HG03439 (cell line): Measurements from ENCODE around the gene TNFRSF19.

Experiments used
- ATAC-seq: cut with Tn5 transposase; IDR thresholded peaks from one replicate; pipeline ENCODE4 v1.9.1; 2021; ENCODE audit warnings: mild to moderate bottlenecking, moderate library complexity; ENCODE audit not compliant: unreplicated experiment

The TNFRSF19 gene

DNA sequence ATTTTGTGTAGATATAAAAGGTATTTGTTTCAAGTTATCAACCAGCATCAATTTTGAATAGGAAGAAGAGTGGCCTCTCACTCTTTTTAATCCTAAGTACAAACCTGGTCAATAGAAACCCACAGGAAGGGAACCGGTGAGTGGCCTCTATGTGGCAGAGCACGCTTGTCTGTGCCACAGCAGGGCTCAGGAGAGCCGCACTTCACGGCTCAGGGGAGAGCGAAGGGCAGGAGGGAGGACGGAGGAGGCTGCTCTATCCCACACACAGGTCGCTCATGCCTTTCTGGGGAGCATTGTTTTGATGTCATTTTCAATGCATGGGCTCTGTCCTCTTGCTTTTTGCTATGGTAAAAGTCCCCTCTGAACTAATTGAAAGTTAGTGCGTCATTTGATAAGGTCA lies 57.2 kb downstream of the TNFRSF19 start:
- no peak for ATAC-seq

DNA sequence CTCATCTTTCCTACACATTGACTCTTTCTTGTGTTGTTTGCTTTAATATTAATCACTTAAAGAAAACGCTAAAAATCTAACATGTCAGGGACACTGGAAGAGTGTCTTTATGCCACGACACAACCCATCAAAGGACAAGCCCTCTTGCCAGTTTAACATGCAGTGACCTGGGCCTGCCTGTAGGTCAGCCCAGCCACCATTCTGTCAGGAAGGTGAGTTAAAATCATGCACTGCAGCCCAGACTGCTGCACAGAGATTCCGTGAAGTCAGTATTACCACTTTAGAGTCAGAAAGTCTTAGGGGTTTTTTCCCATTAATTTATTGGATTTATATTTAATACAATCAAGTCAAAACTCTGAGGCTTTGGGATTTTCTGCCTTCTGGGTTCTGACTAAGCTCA lies 58.0 kb downstream of the TNFRSF19 start:
- no peak for ATAC-seq

GRCh38 chr13:23628765-23629565 lies 58.8 kb downstream of the TNFRSF19 start:
- ATAC-seq = no peak

GRCh38 chr13:23629566-23630272 lies 59.5 kb downstream of the TNFRSF19 start:
- ATAC-seq = no peak

GRCh38 chr13:23630349-23631093 lies 60.3 kb downstream of the TNFRSF19 start:
- no peak for ATAC-seq

DNA sequence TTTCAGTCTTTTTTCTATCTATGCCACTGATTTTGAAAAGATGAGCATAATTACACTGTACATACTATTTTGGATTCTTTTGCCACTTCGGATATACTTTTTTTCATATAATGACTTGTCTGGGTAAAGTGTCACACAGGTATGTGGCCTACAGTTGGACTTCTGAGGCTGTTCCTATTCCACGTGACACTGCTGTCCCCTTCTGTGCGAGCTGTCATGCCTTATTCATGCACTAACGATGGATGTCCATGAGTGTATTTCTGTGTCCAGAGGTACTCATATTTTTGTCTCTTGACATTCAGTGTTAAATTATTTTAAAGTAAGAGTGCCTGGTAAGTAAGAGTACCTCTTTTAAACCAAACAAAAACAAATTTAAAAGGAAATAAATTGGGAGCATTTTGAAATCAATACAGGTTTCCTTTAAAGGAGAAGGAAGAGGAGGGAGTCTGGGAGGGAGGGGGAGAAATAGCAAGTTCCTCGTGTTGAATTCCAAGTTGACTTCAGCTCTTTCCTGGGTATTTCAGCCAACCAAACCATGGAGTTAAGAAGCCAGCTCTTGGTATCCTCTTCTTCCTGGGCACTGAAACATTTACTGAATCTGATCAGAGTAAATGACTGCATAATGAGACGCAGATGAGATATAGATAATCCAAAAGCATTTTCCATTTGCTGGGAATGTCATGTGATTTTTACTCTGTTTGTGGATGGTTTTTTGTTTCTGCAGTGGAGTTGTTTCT lies 61.3 kb downstream of the TNFRSF19 start:
- ATAC-seq = no peak

DNA sequence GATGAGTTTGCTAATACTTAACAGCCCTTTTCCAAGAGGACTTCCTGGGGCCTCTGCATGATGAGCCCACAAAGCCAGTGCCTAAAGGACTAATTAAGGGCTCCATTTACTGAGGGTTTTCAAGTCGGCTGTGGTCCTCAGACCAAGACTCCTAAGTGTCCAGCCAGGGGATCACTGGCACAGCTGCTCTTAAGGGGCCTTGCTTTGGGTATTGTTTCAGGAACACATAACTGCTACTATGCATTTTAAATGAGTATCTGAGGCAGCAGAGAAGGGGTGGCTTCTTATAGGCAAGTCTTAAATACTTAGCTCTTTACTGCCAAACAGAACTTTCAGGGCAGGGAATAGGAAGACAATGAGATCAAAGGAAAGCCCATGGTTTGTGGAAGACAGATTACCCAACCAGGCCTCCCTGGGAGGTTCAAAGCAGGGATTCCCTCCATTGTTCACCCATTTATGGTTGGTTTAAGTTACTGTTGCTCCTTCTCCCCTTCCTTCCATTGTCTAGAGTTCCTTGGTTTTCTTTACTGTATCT lies 61.9 kb downstream of the TNFRSF19 start:
- ATAC-seq = no peak

- ATAC-seq = no peak
Measured at GRCh38 chr13:23632741-23633140, 62.5 kb downstream of the TNFRSF19 start.

DNA sequence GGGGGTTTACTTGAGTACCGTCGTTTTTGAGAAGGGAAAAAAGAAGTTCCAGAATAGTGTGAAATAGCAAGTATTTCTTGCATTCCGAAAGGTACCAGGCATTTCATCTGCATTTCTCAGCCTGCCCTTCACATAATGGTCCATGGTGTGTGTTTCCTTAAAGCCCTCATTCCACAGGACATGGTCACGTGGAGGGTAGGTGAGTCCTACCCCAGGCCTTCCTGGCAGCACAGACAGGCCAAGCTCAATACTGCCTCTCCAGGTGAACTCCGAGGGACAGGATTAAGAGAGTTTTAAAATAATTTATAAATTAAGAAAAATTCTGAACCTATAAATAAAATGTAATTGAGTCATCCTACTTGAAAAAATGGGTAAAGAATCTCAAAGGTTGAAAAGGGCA lies 64.7 kb downstream of the TNFRSF19 start:
- ATAC-seq = no peak

DNA sequence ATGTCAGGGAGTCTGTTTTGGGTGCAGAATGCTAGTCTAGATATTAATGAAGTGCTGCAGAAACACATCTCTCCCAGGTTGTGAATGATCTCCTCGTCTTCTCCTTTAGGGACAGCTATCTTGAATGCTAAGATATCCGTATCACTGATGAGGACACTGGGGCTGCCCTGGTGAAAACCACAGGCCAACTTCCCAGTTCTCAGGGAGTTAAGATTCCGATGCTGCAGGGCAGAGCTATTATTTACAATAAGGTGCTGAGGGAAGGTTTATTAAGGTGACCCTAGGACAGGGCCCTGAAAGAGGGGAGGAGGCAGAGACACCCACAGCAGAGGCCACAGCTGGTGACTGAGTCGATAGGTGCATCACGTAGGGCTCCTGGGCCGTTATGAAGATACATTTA lies 66.1 kb downstream of the TNFRSF19 start:
- ATAC-seq = no peak

DNA sequence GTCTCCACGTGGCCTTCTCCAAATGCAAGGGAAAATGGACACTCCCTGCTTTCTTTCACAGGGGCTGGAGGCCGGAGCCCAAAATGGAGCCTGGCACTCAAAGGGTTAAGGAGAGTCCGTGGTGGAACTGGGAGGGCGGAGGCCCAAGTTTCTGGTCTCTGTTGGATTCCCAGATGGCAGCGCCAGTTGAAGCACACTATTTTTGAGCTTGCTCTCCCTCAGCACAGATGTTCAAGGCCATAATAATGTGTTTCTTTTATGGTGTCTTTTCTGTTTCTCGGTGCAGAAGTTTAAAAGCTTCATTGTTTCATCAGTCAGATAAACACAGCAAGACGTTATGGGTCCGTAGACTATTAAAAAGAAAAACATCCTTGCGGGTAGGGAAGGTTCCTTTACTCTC lies 67.6 kb downstream of the TNFRSF19 start:
- no peak for ATAC-seq

- ATAC-seq = no peak
Measured at GRCh38 chr13:23639674-23640073, 69.5 kb downstream of the TNFRSF19 start.

GRCh38 chr13:23642110-23642509 lies 71.9 kb downstream of the TNFRSF19 start:
- ATAC-seq = no peak

- ATAC-seq = no peak
Measured at GRCh38 chr13:23643338-23644125, 73.3 kb downstream of the TNFRSF19 start.

DNA sequence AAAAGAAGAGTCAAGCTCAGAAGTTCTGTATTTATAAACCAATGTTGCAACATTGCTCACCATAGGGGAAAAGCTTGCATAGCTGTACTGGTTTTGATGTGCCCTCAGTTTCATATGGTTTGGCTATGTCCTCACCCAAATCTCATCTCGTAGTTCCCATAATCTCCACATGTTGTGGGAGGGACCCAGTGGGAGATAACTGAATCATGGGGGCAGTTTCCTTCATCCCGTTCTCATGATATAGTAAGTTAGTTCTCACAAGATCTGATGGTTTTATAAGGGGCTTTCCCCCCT lies 73.9 kb downstream of the TNFRSF19 start:
- ATAC-seq = no peak

DNA sequence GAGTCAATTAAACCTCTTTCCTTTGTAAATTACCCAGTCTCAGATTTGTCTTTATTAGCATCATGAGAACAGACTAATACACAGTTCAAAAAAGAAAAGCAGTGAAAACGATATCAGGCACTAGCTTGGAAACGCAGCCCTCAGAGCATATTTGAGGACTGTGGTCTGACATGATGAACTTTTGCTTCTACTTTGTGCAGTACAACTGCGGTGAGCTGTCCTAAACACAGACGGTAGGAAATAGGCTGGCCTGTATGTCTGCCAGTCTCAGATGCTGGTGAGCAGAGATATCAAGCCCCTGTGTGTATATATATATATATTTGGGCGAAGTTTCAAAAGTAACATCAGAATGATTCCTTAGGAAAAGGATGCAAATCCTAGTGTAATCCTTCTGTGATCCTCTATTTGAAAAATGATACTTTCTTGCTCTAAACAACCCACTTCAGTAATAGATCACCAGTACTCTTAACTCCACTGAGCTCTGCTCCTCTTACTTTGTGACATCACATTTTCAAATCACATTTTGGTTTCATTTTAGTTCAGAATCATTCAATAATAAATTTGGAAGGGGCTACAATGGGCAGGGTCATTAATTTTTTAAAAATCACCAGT lies 74.4 kb downstream of the TNFRSF19 start:
- ATAC-seq = no peak

DNA sequence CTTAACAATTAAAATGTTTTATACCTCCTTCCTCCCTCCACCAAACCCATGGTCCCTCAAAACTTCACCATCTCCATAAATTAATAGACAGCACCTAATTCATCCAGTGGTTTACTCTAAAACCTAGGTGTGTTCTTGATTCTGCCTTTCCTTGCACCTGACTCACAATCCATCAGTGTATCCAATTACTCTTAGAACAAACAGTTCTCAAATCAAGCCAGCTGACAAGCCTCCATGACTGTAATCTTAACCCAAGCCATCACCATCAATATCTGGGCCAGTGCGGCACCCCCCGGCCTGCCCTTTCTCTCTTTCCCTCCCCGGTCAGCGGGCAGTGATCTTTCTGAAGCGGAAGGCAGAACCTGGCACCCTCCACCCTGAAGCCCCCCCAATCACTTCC lies 75.6 kb downstream of the TNFRSF19 start:
- no peak for ATAC-seq

DNA sequence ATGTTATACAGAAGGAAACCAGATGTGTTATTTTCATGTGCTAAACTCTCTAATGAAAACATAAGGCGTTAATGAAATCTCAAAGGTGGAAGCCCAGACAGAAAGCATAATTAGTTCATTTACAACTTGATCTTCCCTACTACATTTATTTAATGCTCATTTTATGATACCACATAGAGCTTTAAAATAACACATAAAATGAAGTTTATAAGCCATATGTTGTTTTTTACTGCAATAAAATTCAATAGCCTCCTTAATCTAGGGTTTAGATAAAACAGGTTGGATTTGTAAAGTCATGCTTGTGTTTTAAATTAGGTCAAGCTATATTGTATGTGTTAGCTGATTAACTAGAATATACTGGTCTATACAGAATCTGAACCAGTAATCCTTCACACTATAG lies 81.2 kb downstream of the TNFRSF19 start:
- no peak for ATAC-seq

GRCh38 chr13:23651887-23652286 lies 81.7 kb downstream of the TNFRSF19 start:
- no peak for ATAC-seq
